Activated CD4-positive, alpha-beta T cell treated with anti-CD3 and anti-CD28 coated beads, Interleukin-2, amount 10 ng/mL, durations not matched to agents 24 days and 14 days (primary cell): ENCODE data around the gene PACSIN3. TPM values are rescaled to one million over a fixed set of nuclear protein-coding genes. Genes with fewer than 3 reads are reported as not detected.

Experiments used
- DNase-seq: peaks from one replicate; pipeline ENCODE4 v3.0.0; 2022
- H3K27ac Mint-ChIP-seq: one replicate; pipeline ENCODE4 v1.8.0; 2022; ENCODE audit warnings: mild to moderate bottlenecking, mixed read lengths
- H3K27me3 Mint-ChIP-seq: one replicate; pipeline ENCODE4 v1.8.0; 2022; ENCODE audit warnings: mixed read lengths
- H3K36me3 Mint-ChIP-seq: one replicate; pipeline ENCODE4 v1.8.0; 2022; ENCODE audit warnings: low read depth, mild to moderate bottlenecking, mixed read lengths
- H3K4me1 Mint-ChIP-seq: one replicate; pipeline ENCODE4 v1.8.0; 2021; ENCODE audit warnings: mixed read lengths
- H3K4me3 Mint-ChIP-seq: one replicate; pipeline ENCODE4 v1.8.0; 2022; ENCODE audit warnings: mild to moderate bottlenecking, moderate library complexity, mixed read lengths
- H3K9me3 Mint-ChIP-seq: one replicate; pipeline ENCODE4 v1.8.0; 2021; ENCODE audit warnings: mixed read lengths
- intact Hi-C: fragments of 100-400 bp; cut with micrococcal nuclease; formaldehyde crosslinking; loops from one replicate; pipeline ENCODE4 v1.15.1; 2023
- total RNA-seq: library from RNA; stranded (reverse); gene quantifications from 2 replicates; pipeline ENCODE4 v1.2.3, GENCODE V29; 2022

The PACSIN3 gene
- total RNA-seq, 1 donor from 2014 or later, result 16.4 TPM

GRCh38 chr11:47161890-47162289 lies 24.3 kb downstream of the PACSIN3 start:
- Mint-ChIP-seq H3K9me3 (no peaks in the 10 kb centered on the region), H3K4me3 (no peak overlapping the region), H3K4me1 (no peaks in the 10 kb centered on the region), H3K36me3 (peaks cover 12% of the 10 kb centered on the region), H3K27me3 (no peaks in the 10 kb centered on the region), H3K27ac (no peak overlapping the region)
- intact Hi-C loops, result loop anchor here (1.0 kb wide), 1 partner anchor 273 kb away; no protein-coding TSS in a partner anchor
- no peak for DNase-seq

GRCh38 chr11:47161134-47161854 lies 24.9 kb downstream of the PACSIN3 start:
- H3K4me3 Mint-ChIP-seq, result no peak overlapping the region
- H3K27me3 Mint-ChIP-seq, result no peaks in the 10 kb centered on the region
- DNase-seq, result peak; percentile 87
- no peaks in the 10 kb centered on the region for H3K9me3 Mint-ChIP-seq
- no peak overlapping the region for H3K27ac Mint-ChIP-seq
- H3K4me1 Mint-ChIP-seq, result no peaks in the 10 kb centered on the region
- peaks cover 12% of the 10 kb centered on the region for H3K36me3 Mint-ChIP-seq
- intact Hi-C loops, result loop anchor here (1.0 kb wide), 1 partner anchor 272 kb away; no protein-coding TSS in a partner anchor

- intact Hi-C loops, result loop anchor here (1.0 kb wide), 1 partner anchor 271 kb away; no protein-coding TSS in a partner anchor
- DNase-seq, result no peak
- H3K4me3 Mint-ChIP-seq, result no peak overlapping the region
- H3K9me3 Mint-ChIP-seq, result no peaks in the 10 kb centered on the region
- H3K27ac Mint-ChIP-seq, result no peak overlapping the region
- H3K36me3 Mint-ChIP-seq, result peaks cover 9% of the 10 kb centered on the region
- no peaks in the 10 kb centered on the region for H3K27me3 Mint-ChIP-seq
- no peaks in the 10 kb centered on the region for H3K4me1 Mint-ChIP-seq
These were observed 25.5 kb downstream of the PACSIN3 start for GRCh38 chr11:47160753-47161133.

- H3K9me3 Mint-ChIP-seq, result no peaks in the 10 kb centered on the region
- peaks cover 12% of the 10 kb centered on the region for H3K4me1 Mint-ChIP-seq
- no peak overlapping the region for H3K27ac Mint-ChIP-seq
- no peaks in the 10 kb centered on the region for H3K36me3 Mint-ChIP-seq
- intact Hi-C loops, result no loop called here
- no peak overlapping the region for H3K4me3 Mint-ChIP-seq
- no peak for DNase-seq
- H3K27me3 Mint-ChIP-seq, result no peaks in the 10 kb centered on the region
These were observed 28.0 kb downstream of the PACSIN3 start for GRCh38 chr11:47158242-47158641.

GRCh38 chr11:47157805-47158204 lies 28.4 kb downstream of the PACSIN3 start:
- peaks cover 16% of the 10 kb centered on the region for H3K4me1 Mint-ChIP-seq
- H3K27ac Mint-ChIP-seq, result no peak overlapping the region
- no peak overlapping the region for H3K4me3 Mint-ChIP-seq
- H3K27me3 Mint-ChIP-seq, result no peaks in the 10 kb centered on the region
- intact Hi-C loops, result no loop called here
- no peaks in the 10 kb centered on the region for H3K9me3 Mint-ChIP-seq
- no peaks in the 10 kb centered on the region for H3K36me3 Mint-ChIP-seq
- no peak for DNase-seq

GRCh38 chr11:47156951-47157350 lies 29.3 kb downstream of the PACSIN3 start:
- no peak overlapping the region for H3K4me3 Mint-ChIP-seq
- peaks cover 16% of the 10 kb centered on the region for H3K4me1 Mint-ChIP-seq
- H3K27ac Mint-ChIP-seq, result no peak overlapping the region
- no peaks in the 10 kb centered on the region for H3K9me3 Mint-ChIP-seq
- intact Hi-C loops, result no loop called here
- no peaks in the 10 kb centered on the region for H3K27me3 Mint-ChIP-seq
- peak; percentile 50 for DNase-seq
- H3K36me3 Mint-ChIP-seq, result no peaks in the 10 kb centered on the region

- Mint-ChIP-seq H3K36me3 (no peaks in the 10 kb centered on the region), H3K4me1 (peaks cover 16% of the 10 kb centered on the region), H3K27ac (no peak overlapping the region), H3K27me3 (no peaks in the 10 kb centered on the region), H3K9me3 (no peaks in the 10 kb centered on the region), H3K4me3 (no peak overlapping the region)
- no peak for DNase-seq
- intact Hi-C loops, result no loop called here
These were observed 29.9 kb downstream of the PACSIN3 start for GRCh38 chr11:47156333-47156732.

GRCh38 chr11:47155879-47156278 lies 30.4 kb downstream of the PACSIN3 start:
- H3K4me1 Mint-ChIP-seq, result peaks cover 16% of the 10 kb centered on the region
- H3K27me3 Mint-ChIP-seq, result no peaks in the 10 kb centered on the region
- intact Hi-C loops, result no loop called here
- DNase-seq, result no peak
- no peak overlapping the region for H3K4me3 Mint-ChIP-seq
- no peak overlapping the region for H3K27ac Mint-ChIP-seq
- no peaks in the 10 kb centered on the region for H3K9me3 Mint-ChIP-seq
- H3K36me3 Mint-ChIP-seq, result no peaks in the 10 kb centered on the region

GRCh38 chr11:47154616-47155570 lies 31.3 kb downstream of the PACSIN3 start:
- Mint-ChIP-seq H3K27me3 (no peaks in the 10 kb centered on the region), H3K4me1 (peaks cover 16% of the 10 kb centered on the region), H3K36me3 (no peaks in the 10 kb centered on the region), H3K4me3 (peak overlapping the region; percentile 50), H3K9me3 (no peaks in the 10 kb centered on the region), H3K27ac (peak overlapping the region; percentile 51)
- DNase-seq, result peak; percentile 76
- intact Hi-C loops, result no loop called here

GRCh38 chr11:47152953-47153950 lies 33.0 kb downstream of the PACSIN3 start:
- Mint-ChIP-seq H3K4me1 (peaks cover 16% of the 10 kb centered on the region), H3K9me3 (no peaks in the 10 kb centered on the region), H3K27ac (no peak overlapping the region), H3K27me3 (no peaks in the 10 kb centered on the region), H3K36me3 (no peaks in the 10 kb centered on the region), H3K4me3 (no peak overlapping the region)
- intact Hi-C loops, result loop anchor here (1.0 kb wide), 2 partner anchors 233 to 264 kb away; no protein-coding TSS in a partner anchor
- DNase-seq, result peak; percentile 87

GRCh38 chr11:47152126-47152952 lies 33.9 kb downstream of the PACSIN3 start:
- intact Hi-C loops, result no loop called here
- Mint-ChIP-seq H3K36me3 (no peaks in the 10 kb centered on the region), H3K27me3 (no peaks in the 10 kb centered on the region), H3K4me1 (peaks cover 16% of the 10 kb centered on the region), H3K4me3 (no peak overlapping the region), H3K27ac (no peak overlapping the region), H3K9me3 (no peaks in the 10 kb centered on the region)
- no peak for DNase-seq

- no peaks in the 10 kb centered on the region for H3K36me3 Mint-ChIP-seq
These were observed 36.5 kb downstream of the PACSIN3 start for GRCh38 chr11:47149782-47150181.

More at GRCh38 chr11:47149782-47150181, 36.5 kb downstream of the PACSIN3 start:
- Mint-ChIP-seq H3K27ac (no peak overlapping the region), H3K4me1 (peaks cover 7% of the 10 kb centered on the region), H3K27me3 (no peaks in the 10 kb centered on the region), H3K9me3 (no peaks in the 10 kb centered on the region), H3K4me3 (no peak overlapping the region)
- DNase-seq, result no peak
- intact Hi-C loops, result no loop called here
